GM21515 (cell line): Measurements from ENCODE around the gene SMARCC1.

ENCODE experiments used
- ATAC-seq: cut with Tn5 transposase; IDR thresholded peaks from one replicate; pipeline ENCODE4 v1.9.1; 2021; ENCODE audit not compliant: unreplicated experiment

Gene SMARCC1

GRCh38 chr3:47636225-47636624 lies 145.5 kb downstream of the SMARCC1 start:
- ATAC-seq = no peak

- no peak for ATAC-seq
These were observed 146.2 kb downstream of the SMARCC1 start for GRCh38 chr3:47635536-47635935.

- no peak for ATAC-seq
These were observed 146.7 kb downstream of the SMARCC1 start for GRCh38 chr3:47634996-47635395.

GRCh38 chr3:47630810-47631209 lies 150.9 kb downstream of the SMARCC1 start:
- ATAC-seq = no peak

- no peak for ATAC-seq
These were observed 151.9 kb downstream of the SMARCC1 start for GRCh38 chr3:47629770-47630169.

GRCh38 chr3:47628426-47628825 lies 153.3 kb downstream of the SMARCC1 start:
- ATAC-seq = no peak

- no peak for ATAC-seq
These were observed 158.8 kb downstream of the SMARCC1 start for GRCh38 chr3:47622671-47623461.

GRCh38 chr3:47617086-47618010 lies 164.3 kb downstream of the SMARCC1 start:
- ATAC-seq = no peak

- ATAC-seq = no peak
These were observed 166.9 kb downstream of the SMARCC1 start for GRCh38 chr3:47614788-47615187.

- ATAC-seq = no peak
These were observed 168.0 kb downstream of the SMARCC1 start for GRCh38 chr3:47613722-47614121.

GRCh38 chr3:47612879-47613278 lies 168.8 kb downstream of the SMARCC1 start:
- no peak for ATAC-seq

- no peak for ATAC-seq
These were observed 169.5 kb downstream of the SMARCC1 start for GRCh38 chr3:47612178-47612577.

- ATAC-seq = no peak
These were observed 170.1 kb downstream of the SMARCC1 start for GRCh38 chr3:47611576-47611975.

- ATAC-seq = no peak
These were observed 171.1 kb downstream of the SMARCC1 start for GRCh38 chr3:47610583-47610982.

GRCh38 chr3:47607335-47607734 lies 174.4 kb downstream of the SMARCC1 start:
- no peak for ATAC-seq

- no peak for ATAC-seq
These were observed 175.5 kb downstream of the SMARCC1 start for GRCh38 chr3:47606165-47606564.

- ATAC-seq = no peak
These were observed 176.0 kb downstream of the SMARCC1 start for GRCh38 chr3:47605652-47606051.

GRCh38 chr3:47604145-47604544 lies 177.5 kb downstream of the SMARCC1 start:
- no peak for ATAC-seq

GRCh38 chr3:47603332-47603731 lies 178.4 kb downstream of the SMARCC1 start:
- ATAC-seq = no peak

- no peak for ATAC-seq
These were observed 180.4 kb downstream of the SMARCC1 start for GRCh38 chr3:47601281-47601680.

GRCh38 chr3:47594792-47595191 lies 186.9 kb downstream of the SMARCC1 start:
- no peak for ATAC-seq
